HL-60/S4 treated with retinoic acid at 250 ng/mL for 4 days and 3 days (cell line): ENCODE data around the gene PAPOLA.

Experiments used
- in situ Hi-C: fragments of 300-500 bp; cut with MboI; formaldehyde crosslinking; loops from 2 replicates; pipeline ENCODE4 v1.7.0; 2022; ENCODE audit warnings: low sequenced_read_pairs

PAPOLA gene

DNA sequence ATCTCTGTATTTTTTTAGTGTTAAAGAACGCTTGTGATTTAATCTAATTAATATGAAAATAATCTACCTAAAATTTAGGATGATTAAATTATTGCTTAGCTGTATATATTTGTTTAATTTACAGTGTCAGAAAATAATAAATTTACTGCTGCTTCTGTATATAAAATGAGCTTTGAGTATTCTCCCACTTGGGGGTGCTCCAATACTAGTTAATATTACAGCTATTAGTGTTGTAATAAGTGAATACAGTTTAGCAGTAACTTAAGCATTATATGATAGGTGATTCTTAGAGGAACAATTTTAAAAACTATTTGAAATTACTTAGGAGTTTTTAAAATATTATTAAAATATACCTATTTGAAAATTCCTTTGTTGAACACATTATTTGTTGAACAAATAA lies 62.2 kb downstream of the PAPOLA start:
- in situ Hi-C loops = no loop called here

DNA sequence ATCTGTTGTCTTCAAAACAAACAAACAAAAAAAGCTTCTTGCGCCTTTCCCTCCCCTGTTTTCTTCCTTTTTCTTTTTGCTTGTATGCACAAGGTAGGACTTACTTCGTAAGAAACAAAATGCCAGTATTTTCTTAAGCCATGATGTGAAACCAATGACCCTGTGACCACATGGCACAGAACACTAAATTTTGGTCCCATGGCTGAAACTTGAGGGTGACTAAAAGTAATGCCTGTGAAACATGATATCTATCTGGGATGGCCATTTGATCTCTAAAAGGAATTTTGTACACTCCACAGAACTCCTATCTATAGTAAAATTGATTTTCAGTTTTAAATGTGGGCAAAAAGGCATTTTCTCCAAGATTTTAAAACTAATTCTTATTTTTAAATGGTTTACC lies 63.6 kb downstream of the PAPOLA start:
- in situ Hi-C loops = no loop called here

DNA sequence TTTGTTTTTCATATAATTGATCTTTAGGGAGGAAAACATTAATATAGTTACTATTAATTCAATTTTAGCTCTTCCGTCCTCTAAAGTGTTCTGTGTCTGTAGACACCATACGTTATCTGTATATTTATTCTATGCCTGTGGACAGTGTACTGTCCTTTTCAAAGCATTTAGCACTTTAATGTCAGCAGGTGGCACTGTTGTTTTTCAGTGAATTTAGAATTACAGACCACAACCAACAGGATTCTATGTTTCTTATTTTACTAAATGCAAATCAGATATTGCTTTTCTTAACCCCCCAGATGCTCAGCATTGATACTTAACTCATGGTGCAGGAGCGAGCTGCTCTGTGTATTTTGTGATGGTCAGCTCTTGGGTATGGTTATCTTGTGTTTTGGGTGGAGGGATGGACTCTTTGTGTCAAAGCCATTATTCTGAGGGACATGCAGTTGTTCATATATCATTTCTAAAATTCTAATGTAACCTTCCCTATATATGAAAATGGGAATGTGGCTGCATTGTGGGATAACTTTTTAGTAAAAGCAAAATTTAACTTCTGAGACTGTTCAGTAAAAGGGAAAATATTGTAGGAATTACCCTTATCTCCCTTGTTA lies 65.2 kb downstream of the PAPOLA start:
- in situ Hi-C loops = no loop called here

DNA sequence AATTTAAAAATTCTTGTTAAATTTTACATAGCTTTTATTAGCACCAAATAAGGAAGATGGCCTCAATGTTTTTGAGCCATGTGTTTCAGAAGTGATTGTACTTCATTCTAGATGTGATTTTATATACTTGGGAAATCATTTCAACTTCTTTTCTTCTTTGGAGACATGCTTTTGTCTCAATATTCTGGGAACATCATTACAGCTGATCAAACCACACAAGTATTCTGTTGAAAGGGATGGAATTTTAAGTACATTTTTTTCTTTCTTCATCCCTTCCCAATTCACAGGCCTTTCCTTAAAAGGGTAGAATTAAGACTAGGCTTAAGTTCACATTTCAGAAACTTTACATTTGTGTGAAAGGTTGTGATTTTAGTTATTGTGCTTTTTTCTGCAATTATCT lies 66.4 kb downstream of the PAPOLA start:
- in situ Hi-C loops = no loop called here

DNA sequence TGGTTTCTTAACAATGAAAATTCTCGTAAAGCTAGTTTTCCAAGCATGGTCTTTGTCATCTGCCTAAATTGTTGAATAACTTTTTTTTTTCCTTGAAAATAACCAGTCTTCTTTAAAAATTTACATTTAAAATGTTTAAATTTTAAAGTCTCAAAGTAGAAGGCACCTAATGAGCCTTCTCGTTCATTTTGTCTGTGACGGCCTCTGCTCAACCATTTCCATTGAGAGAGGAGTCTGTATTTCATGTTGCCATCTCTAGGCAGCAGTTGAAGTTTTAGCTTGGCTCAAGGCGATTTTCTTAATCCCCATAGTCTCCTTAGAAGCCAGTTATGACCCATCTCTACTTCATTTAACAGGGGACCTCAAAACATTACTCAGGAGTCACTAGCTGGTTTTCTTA lies 69.1 kb downstream of the PAPOLA start:
- in situ Hi-C loops = no loop called here

- in situ Hi-C loops = no loop called here
Observed at GRCh38 chr14:96573473-96574100, 71.4 kb downstream of the PAPOLA start.

- in situ Hi-C loops = no loop called here
Observed at GRCh38 chr14:96574171-96574632, 72.0 kb downstream of the PAPOLA start.

DNA sequence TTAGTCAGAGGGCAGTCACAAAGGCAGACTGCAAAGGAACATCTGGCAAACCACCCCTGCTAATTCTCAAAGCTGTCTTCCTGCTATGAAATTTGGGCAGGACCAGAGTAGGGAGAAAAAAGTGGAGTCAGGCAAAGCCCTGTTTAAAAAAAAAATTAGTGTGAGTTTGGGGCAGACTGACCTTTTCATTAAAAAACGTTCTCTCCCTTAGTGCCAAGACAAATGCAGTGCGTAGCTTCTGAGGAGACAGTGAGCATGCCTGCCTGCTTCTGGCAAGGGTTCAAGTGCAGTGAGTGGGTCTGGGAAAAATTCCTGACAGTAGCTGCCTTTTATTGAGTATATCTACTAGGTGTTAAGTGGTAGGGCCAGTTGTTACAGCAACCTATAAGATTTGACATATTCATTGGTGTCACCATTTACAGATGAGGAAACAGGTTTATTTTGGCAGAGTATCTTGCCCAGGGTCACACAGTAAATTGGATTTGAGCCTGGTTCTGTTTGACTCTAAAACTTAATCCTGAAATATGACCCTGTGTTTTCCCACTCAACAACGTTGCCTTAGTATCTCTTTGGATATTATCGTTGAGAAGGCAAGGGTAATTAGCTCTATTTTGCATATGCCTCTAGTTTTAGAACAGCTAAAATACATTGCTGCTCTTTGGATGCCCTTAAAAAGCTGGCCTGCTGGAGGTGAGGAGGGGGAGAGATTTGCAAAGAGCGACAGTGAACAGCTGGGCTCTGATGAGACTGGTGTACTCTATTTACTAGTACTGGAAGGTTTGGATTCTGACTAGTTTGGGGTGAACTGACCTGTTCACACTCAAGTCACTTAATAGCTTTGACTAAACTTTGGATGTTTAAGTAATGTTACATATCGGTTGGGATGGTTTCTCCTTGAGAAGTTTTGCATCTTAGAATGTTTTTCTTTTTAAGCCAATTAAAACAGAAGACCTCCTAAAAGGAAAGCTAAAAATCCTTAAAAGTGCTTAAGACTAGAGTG lies 72.8 kb downstream of the PAPOLA start:
- in situ Hi-C loops = no loop called here

DNA sequence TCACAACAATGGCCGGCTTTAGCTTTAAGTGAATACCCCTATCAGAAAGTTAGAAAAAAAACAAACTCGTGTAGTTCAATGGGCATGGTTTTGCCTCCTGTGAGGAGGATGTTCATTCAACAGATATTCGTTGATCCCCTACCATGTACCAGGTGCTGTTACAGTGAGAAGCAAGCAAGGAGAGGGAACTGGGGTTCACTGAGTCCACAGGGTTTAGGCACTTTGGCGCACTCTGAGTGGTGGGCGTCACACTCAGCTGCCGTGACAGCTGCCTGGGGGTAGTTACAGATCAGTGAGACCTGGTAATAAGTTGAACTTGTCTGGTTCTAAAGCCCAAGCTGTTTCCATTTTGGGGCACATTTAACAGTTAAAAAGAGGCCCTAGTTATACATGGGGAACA lies 74.2 kb downstream of the PAPOLA start:
- in situ Hi-C loops = no loop called here

GRCh38 chr14:96576937-96577336 lies 74.8 kb downstream of the PAPOLA start:
- in situ Hi-C loops = no loop called here

DNA sequence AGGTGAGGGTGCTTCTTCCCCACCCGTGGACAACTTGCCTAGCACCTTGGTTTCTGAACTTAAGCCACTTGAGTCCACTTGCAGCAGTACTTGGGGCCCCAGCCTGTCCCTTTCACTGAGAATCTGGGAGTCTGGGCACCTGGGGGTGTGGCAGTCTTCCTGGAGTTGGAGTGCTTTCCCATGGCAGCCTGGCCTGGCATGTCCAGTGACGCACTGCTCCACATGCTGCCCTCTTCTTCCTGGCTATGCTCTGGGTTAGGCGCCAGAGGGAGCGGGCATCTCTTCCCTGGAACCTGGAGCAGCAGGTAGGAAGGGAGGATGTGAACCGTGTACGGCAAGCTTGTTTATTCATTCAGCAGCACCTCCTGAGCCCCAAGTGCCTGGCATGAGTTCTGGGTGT lies 76.4 kb downstream of the PAPOLA start:
- in situ Hi-C loops = no loop called here

GRCh38 chr14:96579358-96579757 lies 77.2 kb downstream of the PAPOLA start:
- in situ Hi-C loops = no loop called here

DNA sequence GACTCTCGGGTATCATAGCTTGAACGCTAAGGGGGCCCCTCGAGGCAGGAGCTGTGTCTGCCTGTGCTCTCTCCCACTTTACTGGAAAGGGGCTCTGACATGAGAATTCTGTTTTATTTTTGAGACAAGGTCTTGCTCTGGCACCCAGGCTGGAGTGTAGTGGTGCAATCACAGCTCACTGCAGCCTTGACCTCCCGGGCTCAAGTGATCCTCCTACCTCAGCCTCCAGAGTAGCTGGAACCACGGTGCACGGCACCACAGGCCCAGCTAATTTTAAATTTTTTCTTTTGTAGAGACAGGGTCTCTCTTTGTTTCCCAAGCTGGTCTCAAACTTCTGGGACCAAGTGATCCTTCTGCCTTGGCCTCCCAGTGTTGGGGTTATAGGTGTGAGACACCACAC lies 77.7 kb downstream of the PAPOLA start:
- in situ Hi-C loops = no loop called here

GRCh38 chr14:96580566-96580965 lies 78.4 kb downstream of the PAPOLA start:
- in situ Hi-C loops = no loop called here

DNA sequence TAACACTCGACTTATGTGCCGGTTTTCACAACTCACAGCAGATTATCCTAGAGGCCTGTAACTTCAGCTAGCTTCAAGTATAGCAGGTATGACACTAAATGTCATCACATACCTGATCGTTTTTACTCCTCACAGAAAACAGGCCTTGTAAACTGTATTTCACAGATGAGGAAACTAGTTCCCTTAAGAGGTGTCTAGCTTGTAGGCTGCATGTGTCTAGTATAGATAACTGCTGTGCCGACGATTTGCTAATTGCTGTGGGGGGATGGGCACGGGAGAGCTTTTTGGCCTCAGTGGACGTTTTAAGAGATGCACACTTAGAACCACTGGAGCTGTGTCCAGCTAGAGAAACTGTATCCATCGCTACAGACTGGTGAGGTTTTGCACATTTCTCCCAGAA lies 78.8 kb downstream of the PAPOLA start:
- in situ Hi-C loops = no loop called here

DNA sequence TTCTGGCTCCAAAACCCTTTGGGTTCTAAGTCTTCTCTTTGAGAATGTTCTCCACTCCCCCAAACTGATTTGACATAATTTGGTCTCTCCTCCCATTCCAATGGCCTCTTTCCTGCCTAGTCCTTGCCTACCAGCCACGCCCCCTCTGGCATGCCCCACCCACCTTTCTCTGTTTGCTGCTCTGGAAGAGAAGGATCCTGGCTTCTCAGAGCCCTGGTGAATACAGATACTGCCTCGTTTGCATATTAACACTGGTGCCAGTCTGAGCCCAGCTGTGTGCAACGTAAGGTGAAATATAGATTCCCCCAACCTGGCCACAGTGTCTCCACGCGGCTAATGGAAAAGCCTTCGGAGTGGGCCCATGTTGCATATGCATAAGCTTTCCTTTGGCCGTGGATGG lies 79.7 kb downstream of the PAPOLA start:
- in situ Hi-C loops = no loop called here

DNA sequence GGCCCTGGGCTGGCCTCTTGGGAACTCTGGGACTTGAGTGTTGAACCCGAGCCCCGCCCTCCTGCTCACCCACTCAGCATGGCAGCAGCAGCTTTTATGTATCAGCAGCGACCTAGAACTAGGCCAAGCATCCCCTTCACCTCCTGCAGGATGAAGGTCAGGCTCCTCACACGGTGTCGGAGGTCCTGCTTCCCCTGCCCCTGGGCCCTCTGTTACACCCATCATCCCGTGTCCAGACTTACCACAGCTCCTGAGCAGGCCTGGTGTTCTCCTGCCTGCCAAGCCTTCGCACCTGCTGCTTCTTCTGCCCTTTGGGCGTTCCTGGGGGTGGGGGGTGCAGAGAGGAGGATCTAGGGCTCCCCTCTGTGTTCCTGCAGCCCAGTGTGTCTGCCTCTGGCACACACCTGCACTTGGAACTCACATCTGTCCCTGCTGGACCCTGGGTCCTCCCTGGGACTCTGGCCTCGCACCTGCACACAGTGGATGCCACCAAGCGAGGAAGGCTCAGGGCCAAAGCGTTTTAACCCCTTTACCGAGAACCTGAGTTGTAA lies 80.3 kb downstream of the PAPOLA start:
- in situ Hi-C loops = no loop called here

GRCh38 chr14:96582995-96583394 lies 80.8 kb downstream of the PAPOLA start:
- in situ Hi-C loops = no loop called here

GRCh38 chr14:96583569-96584041 lies 81.4 kb downstream of the PAPOLA start:
- in situ Hi-C loops = no loop called here

- in situ Hi-C loops = no loop called here
Observed at GRCh38 chr14:96584199-96584906, 82.2 kb downstream of the PAPOLA start.
